NCI-H2196 treated with DMSO at 0.1 percent for 48 hours (cell line): ENCODE results near the gene FAM83D.
"Not testable (repeated sequence)": the region's sequence is repeated elsewhere in the genome, so short reads cannot be mapped to it uniquely, and the experiment has no call there.

Experiments
- DNase-seq: peaks from one replicate; lab custom pipeline; 2025; ENCODE audit not compliant: unreplicated experiment; lab: John Stamatoyannopoulos, UW

Gene FAM83D

GRCh38 chr20:38935285-38935684, 9.1 kb downstream of the FAM83D start:
- DNase-seq: no peak

- DNase-seq: no peak
These were observed 9.8 kb downstream of the FAM83D start for GRCh38 chr20:38935967-38936407.

- DNase-seq: no peak
These were observed 10.8 kb downstream of the FAM83D start for GRCh38 chr20:38937000-38937399.

- no peak for DNase-seq
These were observed 11.8 kb downstream of the FAM83D start for GRCh38 chr20:38937978-38938473.

GRCh38 chr20:38939686-38940085, 13.5 kb downstream of the FAM83D start:
- no peak for DNase-seq

- DNase-seq: no peak
These were observed 14.4 kb downstream of the FAM83D start for GRCh38 chr20:38940644-38941043.

- DNase-seq: no peak
These were observed 15.6 kb downstream of the FAM83D start for GRCh38 chr20:38941726-38942389.

GRCh38 chr20:38945012-38945411, 18.8 kb downstream of the FAM83D start:
- no peak for DNase-seq

GRCh38 chr20:38946836-38947235, 20.6 kb downstream of the FAM83D start:
- DNase-seq: no peak

- DNase-seq: no peak
These were observed 21.7 kb downstream of the FAM83D start for GRCh38 chr20:38947931-38948362.

- DNase-seq: no peak
These were observed 24.0 kb downstream of the FAM83D start for GRCh38 chr20:38950254-38950653.

GRCh38 chr20:38951611-38952010, 25.4 kb downstream of the FAM83D start:
- no peak for DNase-seq

- no peak for DNase-seq
These were observed 25.9 kb downstream of the FAM83D start for GRCh38 chr20:38952153-38952552.

GRCh38 chr20:38953630-38954340, 27.6 kb downstream of the FAM83D start:
- DNase-seq: no peak

- no peak for DNase-seq
These were observed 31.1 kb downstream of the FAM83D start for GRCh38 chr20:38957235-38957876.

- no peak for DNase-seq
These were observed 31.8 kb downstream of the FAM83D start for GRCh38 chr20:38957915-38958485.

- not testable (repeated sequence) for DNase-seq
These were observed 34.0 kb downstream of the FAM83D start for GRCh38 chr20:38960187-38960687.

GRCh38 chr20:38961530-38962043, 35.4 kb downstream of the FAM83D start:
- DNase-seq: no peak

GRCh38 chr20:38962044-38962927, 36.1 kb downstream of the FAM83D start, which contains the start of gene DHX35:
TSS of gene DHX35 (plus strand) at chr20:38962344. CDS start at chr20:38962368, 24 bp downstream.
- DNase-seq: peak; percentile 92

GRCh38 chr20:38962928-38963401, 36.7 kb downstream of the FAM83D start:
- no peak for DNase-seq
